HG03103 (cell line): ENCODE data around the gene ACHE.
A peak's percentile ranks its signal among the peaks of the same experiment; 100 is the strongest.

Experiments used
- ATAC-seq: cut with Tn5 transposase; IDR thresholded peaks from one replicate; pipeline ENCODE4 v1.9.1; 2021; ENCODE audit warnings: low read depth; ENCODE audit not compliant: unreplicated experiment

Gene ACHE

GRCh38 chr7:100886142-100886935 is 9.3 kb downstream of the ACHE start:
- ATAC-seq, result no peak

GRCh38 chr7:100885440-100886141 is 10.1 kb downstream of the ACHE start:
- ATAC-seq, result no peak

GRCh38 chr7:100884736-100885439 is 10.8 kb downstream of the ACHE start:
- no peak for ATAC-seq

- no peak for ATAC-seq
Measured at GRCh38 chr7:100882785-100883526, 12.7 kb downstream of the ACHE start.

GRCh38 chr7:100882201-100882600 is 13.5 kb downstream of the ACHE start:
- ATAC-seq, result no peak

- ATAC-seq, result no peak
Measured at GRCh38 chr7:100881136-100881535, 14.6 kb downstream of the ACHE start.

GRCh38 chr7:100880645-100881044 is 15.0 kb downstream of the ACHE start:
- no peak for ATAC-seq

GRCh38 chr7:100879685-100880261 is 15.9 kb downstream of the ACHE start:
- ATAC-seq, result no peak

- no peak for ATAC-seq
Measured at GRCh38 chr7:100878685-100879084, 17.0 kb downstream of the ACHE start.

GRCh38 chr7:100878013-100878412 is 17.7 kb downstream of the ACHE start:
- ATAC-seq, result no peak

GRCh38 chr7:100875356-100875751 is 20.3 kb downstream of the ACHE start:
- ATAC-seq, result peak; percentile 13

GRCh38 chr7:100874577-100875355 is 20.9 kb downstream of the ACHE start, which contains the start of gene SRRT:
SRRT (plus strand) TSS chr7:100875103; CDS start chr7:100875591, 488 bp downstream.
- peak; percentile 86 for ATAC-seq

- no peak for ATAC-seq
Measured at GRCh38 chr7:100874300-100874576, 21.4 kb downstream of the ACHE start.

- no peak for ATAC-seq
Measured at GRCh38 chr7:100873599-100874299, 21.9 kb downstream of the ACHE start.

GRCh38 chr7:100867776-100868485 is 27.8 kb downstream of the ACHE start:
- ATAC-seq, result no peak

- ATAC-seq, result peak; percentile 36
Measured at GRCh38 chr7:100867040-100867775, 28.5 kb downstream of the ACHE start, which contains the start of gene TRIP6. TRIP6 (plus strand) TSS chr7:100867387; CDS start chr7:100867498, 111 bp downstream.

GRCh38 chr7:100866729-100867039 is 29.0 kb downstream of the ACHE start:
- no peak for ATAC-seq
